HEK293T (cell line): Measurements from ENCODE around the gene PDZK1IP1.

ENCODE experiments used
- ARNT ChIP-seq: fragments of 450-650 bp; IDR thresholded peaks from 2 replicates; pipeline ENCODE4 v1.6.1; 2017; ENCODE audit warnings: mild to moderate bottlenecking
- BHLHE40 ChIP-seq: fragments of 450-650 bp; IDR thresholded peaks from 2 replicates; pipeline ENCODE4 v1.6.1; 2016; ENCODE audit warnings: mild to moderate bottlenecking, moderate library complexity, borderline replicate concordance
- CTBP1 ChIP-seq: fragments of 450-650 bp; IDR thresholded peaks from 2 replicates; pipeline ENCODE4 v1.6.1; 2016; ENCODE audit warnings: borderline replicate concordance
- ELF4 ChIP-seq: fragments of 450-650 bp; IDR thresholded peaks from 2 replicates; pipeline ENCODE4 v1.6.1; 2017; ENCODE audit warnings: antibody characterized with exemption
- FOXK2 ChIP-seq: fragments of 450-650 bp; IDR thresholded peaks from 2 replicates; pipeline ENCODE4 v1.6.1; 2016; ENCODE audit warnings: mild to moderate bottlenecking
- FOXM1 ChIP-seq: fragments of 450-650 bp; IDR thresholded peaks from 2 replicates; pipeline ENCODE4 v1.6.1; 2017; ENCODE audit warnings: mild to moderate bottlenecking, borderline replicate concordance
- HDGF ChIP-seq: fragments of 450-650 bp; IDR thresholded peaks from 2 replicates; pipeline ENCODE4 v1.6.1; 2017; ENCODE audit warnings: antibody characterized with exemption, borderline replicate concordance
- LEF1 ChIP-seq: fragments of 450-650 bp; IDR thresholded peaks from 2 replicates; pipeline ENCODE4 v1.6.1; 2017; ENCODE audit warnings: mild to moderate bottlenecking, borderline replicate concordance
- NFRKB ChIP-seq: fragments of 450-650 bp; IDR thresholded peaks from 2 replicates; pipeline ENCODE4 v1.6.1; 2016; ENCODE audit warnings: mild to moderate bottlenecking, moderate library complexity
- SP1 ChIP-seq: fragments of 450-650 bp; IDR thresholded peaks from 2 replicates; pipeline ENCODE4 v1.6.1; 2017
- SUZ12 ChIP-seq: fragments of 450-650 bp; IDR thresholded peaks from 2 replicates; pipeline ENCODE4 v1.6.1; 2016; ENCODE audit warnings: mild to moderate bottlenecking

DNA sequence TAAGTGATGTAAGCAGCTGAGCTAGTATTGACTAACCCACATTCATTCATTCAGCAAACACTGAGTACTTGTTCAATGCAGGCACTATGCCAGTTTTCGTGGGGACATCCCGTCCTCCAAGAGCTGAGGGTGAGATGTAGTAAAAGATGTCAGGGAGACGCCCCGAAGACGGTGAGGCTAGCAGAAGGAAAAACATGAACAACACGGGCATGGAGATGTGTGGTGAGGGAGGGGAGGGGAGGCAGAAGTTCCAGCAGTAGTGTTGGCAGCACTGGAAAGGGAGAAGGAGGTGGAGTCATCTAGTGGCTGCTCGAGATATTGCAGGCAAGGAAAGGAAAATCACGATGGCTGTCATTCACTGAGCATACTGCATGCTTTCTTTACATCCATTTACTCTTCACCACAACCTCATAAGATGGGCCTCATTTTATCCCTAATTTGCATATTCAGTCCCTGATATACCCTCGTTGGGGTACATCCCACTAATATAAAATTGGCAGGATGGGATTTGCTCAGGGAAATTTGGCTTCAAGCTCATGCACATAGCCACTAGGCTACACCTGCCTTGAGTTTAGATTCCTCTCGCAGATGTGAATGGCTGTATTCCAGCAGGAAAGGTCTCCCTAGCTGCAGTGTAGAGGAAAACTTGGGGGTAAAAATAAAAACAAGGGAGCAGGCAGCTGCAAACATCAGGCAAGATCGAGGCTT is 14.5 kb downstream of the PDZK1IP1 start:
- TF ChIP-seq SUZ12 = no peak
- TF ChIP-seq FOXK2 = no peak
- TF ChIP-seq FOXM1 = no peak
- no peak for TF ChIP-seq HDGF
- TF ChIP-seq ELF4 = no peak
- TF ChIP-seq SP1 = no peak
- no peak for TF ChIP-seq ARNT
- no peak for TF ChIP-seq LEF1
- TF ChIP-seq BHLHE40 = no peak
- TF ChIP-seq NFRKB = no peak
- TF ChIP-seq CTBP1 = no peak
